Measurements from ENCODE around the gene ARRDC5.

The ARRDC5 gene

DNA sequence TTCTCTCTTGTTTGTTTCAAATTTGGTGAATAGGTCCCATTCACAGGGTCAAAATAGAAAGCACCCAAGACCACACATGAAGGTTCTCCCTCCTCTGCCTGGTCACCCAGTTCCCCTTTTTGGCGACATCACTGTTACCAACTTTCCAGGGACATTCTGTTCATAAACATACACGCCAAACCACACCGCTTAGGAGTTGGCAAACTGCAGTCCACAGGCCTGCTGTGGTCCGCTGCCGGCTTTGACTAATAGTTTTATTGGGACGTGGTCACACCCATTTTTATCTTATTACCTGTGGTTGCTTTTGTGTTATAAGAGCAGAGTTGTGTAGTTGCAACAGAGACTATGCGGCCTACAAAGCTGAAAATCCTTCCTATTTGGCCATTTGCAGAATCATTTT, 30.8 kb upstream of the ARRDC5 start:
- DNase-seq (ENCODE audit: low read depth) = no peak
- TF ChIP-seq, protein P1, sequence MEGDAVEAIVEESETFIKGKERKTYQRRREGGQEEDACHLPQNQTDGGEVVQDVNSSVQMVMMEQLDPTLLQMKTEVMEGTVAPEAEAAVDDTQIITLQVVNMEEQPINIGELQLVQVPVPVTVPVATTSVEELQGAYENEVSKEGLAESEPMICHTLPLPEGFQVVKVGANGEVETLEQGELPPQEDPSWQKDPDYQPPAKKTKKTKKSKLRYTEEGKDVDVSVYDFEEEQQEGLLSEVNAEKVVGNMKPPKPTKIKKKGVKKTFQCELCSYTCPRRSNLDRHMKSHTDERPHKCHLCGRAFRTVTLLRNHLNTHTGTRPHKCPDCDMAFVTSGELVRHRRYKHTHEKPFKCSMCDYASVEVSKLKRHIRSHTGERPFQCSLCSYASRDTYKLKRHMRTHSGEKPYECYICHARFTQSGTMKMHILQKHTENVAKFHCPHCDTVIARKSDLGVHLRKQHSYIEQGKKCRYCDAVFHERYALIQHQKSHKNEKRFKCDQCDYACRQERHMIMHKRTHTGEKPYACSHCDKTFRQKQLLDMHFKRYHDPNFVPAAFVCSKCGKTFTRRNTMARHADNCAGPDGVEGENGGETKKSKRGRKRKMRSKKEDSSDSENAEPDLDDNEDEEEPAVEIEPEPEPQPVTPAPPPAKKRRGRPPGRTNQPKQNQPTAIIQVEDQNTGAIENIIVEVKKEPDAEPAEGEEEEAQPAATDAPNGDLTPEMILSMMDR (IDR thresholded peaks at IDR 0.05; ENCODE audit: control insufficient read depth, insufficient read depth, low read depth, low read length, missing control alignments) = no peak
- no peak overlapping the region for H3K4me3 ChIP-seq (ENCODE audit: control insufficient read depth, low read depth, low read length)

DNA sequence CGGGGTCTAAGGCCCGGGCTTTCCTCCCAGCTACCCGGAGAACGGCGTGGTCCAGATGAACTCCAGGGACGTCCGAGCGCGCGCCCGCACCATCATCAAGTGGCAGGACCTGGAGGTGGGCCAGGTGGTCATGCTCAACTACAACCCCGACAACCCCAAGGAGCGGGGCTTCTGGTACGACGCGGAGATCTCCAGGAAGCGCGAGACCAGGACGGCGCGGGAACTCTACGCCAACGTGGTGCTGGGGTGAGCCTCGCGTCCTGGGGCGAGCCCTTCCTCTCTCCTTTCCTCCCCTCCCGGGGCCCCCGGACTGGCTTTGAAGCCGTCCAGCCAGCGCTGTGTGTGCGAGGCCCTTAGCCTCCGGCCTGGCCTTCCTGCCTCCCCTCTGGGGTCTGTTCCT, 30.0 kb upstream of the ARRDC5 start:
- DNase-seq (ENCODE audit: low read depth) = no peak
- TF ChIP-seq, protein P1 (IDR thresholded peaks at IDR 0.05; ENCODE audit: control insufficient read depth, insufficient read depth, low read depth, low read length, missing control alignments) = no peak
- H3K4me3 ChIP-seq (ENCODE audit: control insufficient read depth, low read depth, low read length) = no peak overlapping the region

DNA sequence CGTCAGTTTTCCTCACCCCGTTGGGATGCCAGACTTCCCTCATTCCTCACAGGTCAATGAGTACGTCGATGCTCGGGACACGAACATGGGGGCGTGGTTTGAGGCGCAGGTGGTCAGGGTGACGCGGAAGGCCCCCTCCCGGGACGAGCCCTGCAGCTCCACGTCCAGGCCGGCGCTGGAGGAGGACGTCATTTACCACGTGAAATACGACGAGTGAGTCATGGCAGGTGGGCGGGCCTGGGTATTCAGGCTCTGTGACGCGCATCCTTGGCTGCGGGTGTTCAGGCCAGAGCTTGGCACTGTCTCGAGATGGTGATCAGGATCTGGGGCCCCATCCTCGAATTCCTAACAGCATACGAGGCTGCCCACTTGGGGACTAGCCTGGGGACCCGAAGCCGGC, 28.0 kb upstream of the ARRDC5 start:
- TF ChIP-seq, protein P1 (IDR thresholded peaks at IDR 0.05; ENCODE audit: control insufficient read depth, insufficient read depth, low read depth, low read length, missing control alignments) = no peak
- no peak overlapping the region for H3K4me3 ChIP-seq (ENCODE audit: control insufficient read depth, low read depth, low read length)
- no peak for DNase-seq (ENCODE audit: low read depth)

DNA sequence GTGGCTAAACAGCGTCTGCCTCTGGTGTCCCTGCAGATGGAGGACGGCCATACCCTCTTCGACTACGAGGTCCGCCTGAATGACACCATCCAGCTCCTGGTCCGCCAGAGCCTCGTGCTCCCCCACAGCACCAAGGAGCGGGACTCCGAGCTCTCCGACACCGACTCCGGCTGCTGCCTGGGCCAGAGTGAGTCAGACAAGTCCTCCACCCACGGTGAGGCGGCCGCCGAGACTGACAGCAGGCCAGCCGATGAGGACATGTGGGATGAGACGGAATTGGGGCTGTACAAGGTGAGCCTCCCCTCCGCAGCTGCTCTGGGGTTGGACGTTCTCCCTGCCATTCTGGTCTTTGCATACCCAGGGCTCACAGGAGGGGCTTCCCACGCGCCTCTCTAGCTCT, 26.5 kb upstream of the ARRDC5 start:
- TF ChIP-seq, protein P1 (IDR thresholded peaks at IDR 0.05; ENCODE audit: control insufficient read depth, insufficient read depth, low read depth, low read length, missing control alignments) = no peak
- DNase-seq (ENCODE audit: low read depth) = no peak
- H3K4me3 ChIP-seq (ENCODE audit: control insufficient read depth, low read depth, low read length) = no peak overlapping the region

DNA sequence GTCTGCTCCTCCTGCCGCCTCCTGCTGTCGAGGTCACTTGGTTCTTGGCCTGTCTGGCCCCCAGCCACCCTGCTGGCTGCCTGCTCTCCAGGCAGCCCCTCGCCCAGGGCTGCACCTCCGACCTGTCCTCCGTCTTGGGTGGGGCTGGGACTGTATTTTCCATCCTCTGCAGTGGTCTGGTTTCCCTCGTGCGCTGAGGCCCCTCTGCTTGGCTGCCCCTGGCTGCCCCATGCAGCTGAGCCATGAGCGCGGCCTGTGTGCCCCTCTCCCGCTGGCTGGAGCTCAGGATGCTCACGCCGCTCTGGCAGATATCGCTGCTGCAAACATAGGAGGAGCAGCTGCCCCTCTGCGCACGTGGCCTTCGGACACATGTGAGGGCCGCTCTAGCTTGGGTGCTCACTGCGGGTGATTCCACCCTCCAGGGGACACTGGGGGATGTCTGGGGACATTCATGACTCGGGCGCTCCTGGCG, 20.6 kb upstream of the ARRDC5 start:
- TF ChIP-seq, protein P1 (IDR thresholded peaks at IDR 0.05; ENCODE audit: control insufficient read depth, insufficient read depth, low read depth, low read length, missing control alignments) = no peak
- no peak for DNase-seq (ENCODE audit: low read depth)
- no peak overlapping the region for H3K4me3 ChIP-seq (ENCODE audit: control insufficient read depth, low read depth, low read length)

DNA sequence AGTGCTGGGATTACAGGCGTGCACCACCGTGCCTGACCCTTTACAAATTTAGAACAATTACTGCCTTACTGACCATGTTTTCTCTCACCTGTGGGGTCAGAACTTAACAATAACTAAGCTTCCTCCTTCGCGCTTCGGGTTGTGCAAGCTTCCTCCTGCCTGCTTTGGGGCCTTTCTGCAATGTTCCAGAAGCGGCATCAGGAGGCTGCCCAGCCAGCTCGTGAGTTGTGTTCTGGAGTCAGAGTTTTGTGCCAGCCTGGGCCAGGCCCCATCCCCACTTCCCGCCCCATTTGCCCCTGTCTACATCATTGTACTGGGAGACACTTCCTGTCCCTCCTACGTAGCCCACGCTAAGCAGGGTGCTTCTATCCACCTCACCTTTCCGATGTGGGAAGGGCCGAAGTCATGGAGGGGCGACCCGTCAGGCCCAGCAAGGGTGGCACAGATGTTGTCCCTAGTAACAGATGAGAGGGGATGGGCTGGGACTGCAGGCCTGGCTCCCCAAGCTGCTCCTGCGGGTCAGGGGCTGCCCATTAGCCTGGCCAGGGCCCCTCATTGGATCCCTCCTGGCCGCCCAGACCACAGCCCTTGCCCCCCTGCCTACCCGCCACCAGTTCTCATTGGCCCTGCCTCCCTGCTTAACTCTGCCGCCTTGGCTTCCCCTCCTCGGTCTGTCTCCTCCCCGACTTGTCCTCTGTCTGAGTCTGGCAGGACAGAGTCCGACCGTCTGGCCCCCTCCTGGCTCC, 20.0 kb upstream of the ARRDC5 start:
- DNase-seq (ENCODE audit: low read depth) = no peak
- TF ChIP-seq, protein P1 (IDR thresholded peaks at IDR 0.05; ENCODE audit: control insufficient read depth, insufficient read depth, low read depth, low read length, missing control alignments) = no peak

More for the DNA sequence above, 20.0 kb upstream of the ARRDC5 start:
- no peak overlapping the region for H3K4me3 ChIP-seq (ENCODE audit: control insufficient read depth, low read depth, low read length)
